ENCODE measurements around the gene MMS22L.
"Not testable (repeated sequence)": the region's sequence is repeated elsewhere in the genome, so short reads cannot be mapped to it uniquely, and the experiment has no call there.

The MMS22L gene

DNA sequence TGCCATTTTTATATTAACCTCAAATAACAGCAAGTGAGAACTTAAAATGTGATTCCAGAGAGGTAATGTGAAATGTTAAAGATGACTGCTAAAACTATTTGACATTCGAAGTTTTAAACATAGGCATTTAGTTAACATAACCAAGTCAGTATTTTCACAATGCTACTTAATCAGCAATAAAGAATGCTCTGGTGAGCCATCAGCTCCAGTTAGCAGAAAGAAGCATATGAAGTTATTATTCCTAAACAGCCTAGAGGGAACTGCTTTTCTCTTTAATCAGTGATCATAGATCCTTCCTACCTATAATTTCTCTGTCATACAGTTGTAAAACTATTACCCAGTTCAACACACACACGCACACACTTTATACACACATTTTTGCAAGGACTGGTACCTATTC is 60.1 kb downstream of the MMS22L start:
- DNase-seq (ENCODE audit: low spot score): peak; percentile 10

DNA sequence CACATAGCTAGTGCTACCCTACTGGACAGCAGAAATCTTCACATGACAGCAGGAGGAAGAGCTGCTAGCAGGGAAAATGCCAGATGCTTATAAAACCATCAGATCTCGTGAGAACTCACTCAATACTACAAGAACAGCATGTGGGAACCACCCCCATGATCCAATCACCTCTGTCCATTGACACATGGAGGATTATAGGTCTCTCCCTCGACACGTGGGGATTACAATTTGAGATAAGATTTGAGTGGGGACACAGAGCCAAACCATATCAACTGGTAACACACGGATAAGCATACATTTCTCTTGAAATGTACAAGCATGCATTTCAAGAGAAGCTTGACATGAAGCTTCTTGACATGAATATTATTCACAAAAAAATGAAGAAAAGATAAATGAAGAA is 64.1 kb downstream of the MMS22L start:
- no peak for DNase-seq (ENCODE audit: low spot score)

DNA sequence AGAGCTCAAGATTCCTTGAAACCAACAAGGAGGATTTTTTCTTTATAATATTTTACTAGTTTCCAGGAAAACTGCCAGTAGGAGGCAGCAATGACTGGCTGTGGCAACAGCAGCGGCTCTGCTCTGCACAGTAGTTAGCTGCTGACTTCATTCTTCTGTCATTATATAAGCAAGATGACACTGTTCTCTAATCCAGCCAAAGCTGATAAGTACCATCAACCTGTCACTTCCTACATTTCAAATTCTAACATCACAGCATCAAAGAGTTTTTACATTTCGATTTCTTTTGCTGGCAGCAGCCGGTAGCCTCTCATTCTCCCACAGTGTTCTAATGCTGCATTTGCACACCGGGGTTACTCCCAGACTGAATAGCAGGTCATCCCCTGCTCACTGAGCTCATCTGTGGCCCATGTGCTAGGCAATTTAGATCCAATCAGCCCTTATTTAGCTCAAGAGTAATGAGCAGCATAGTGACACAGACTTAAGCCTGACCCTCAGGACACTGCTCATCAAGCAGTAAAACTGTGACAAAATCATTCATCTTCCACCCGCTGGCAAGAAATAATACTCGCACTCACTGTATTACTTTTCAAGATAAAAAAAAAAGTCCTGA is 67.8 kb downstream of the MMS22L start:
- peak; percentile 82 for DNase-seq (ENCODE audit: low spot score)

DNA sequence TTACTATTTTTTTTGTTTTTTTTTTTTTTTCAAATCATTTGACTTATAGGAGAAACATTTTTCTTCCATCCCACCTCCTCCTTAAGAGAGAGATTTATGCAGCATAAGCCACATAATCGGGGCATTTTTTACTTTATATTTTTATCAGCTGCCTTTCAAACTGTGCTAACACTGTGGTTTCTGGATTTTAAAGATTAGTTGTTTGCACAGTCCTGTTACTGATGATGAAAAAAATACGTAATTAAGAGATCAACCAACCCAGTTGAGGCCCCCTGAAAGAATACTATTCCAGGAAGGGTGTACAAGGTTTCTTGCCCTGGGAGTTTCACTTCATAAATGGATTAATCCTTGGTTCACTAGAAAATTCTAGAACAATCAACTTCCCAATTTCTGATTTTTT is 68.3 kb downstream of the MMS22L start:
- DNase-seq (ENCODE audit: low spot score): no peak

DNA sequence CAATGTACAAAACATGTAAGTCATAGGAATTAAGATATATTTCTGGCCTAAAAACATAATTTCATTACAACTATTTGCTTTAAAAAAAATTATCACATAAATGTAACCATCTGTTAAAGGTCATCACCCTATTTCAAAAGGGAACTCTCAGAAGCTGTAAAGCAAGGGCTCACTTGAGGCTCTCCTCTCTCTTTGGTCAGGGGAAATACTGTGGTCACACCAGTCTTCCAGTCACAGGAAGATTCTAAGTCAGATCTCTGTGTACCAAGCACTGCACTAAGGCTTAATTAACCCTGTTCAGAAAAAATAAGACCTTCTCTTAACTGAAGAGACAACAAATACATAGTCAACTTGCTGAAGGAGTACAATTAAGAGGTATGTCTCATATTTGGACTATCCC is 75.6 kb downstream of the MMS22L start:
- DNase-seq (ENCODE audit: low spot score): no peak

DNA sequence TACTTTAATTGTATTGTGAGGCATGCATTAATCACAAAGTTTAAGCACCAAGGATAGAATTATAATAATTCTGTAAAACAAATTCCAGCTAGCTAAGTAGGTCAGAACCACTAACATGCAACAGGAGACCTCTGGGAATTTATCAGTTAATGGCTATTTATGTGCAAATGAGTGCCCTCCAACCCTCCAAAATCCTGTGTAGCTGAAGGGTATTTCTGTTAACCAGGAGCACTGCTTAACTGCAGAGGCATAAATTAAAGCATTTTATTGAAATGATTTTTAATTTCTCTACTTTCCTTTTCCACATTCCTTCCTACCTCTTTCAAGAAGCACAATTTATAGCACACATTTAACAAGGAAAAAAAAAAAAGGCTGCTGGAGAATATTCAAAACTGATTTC is 77.0 kb downstream of the MMS22L start:
- DNase-seq (ENCODE audit: low spot score): no peak

DNA sequence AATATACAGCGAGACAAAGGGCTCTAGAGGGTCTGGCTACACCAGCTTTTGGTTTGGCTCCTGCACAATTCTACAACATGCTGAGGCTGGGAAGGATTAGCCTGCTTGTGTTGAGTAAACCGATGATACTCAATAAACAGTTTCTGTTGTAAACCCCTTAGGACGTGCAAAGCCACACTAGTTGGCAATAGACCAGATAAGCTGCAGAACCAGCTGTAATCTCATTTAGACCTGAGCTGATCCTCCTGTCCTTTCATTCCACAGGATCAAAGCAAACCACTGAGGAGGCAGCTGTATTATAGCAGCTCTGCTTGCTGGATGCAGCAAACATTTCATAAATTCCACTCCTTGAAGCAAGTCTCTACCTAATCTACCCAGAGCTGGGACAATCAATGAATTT is 79.7 kb downstream of the MMS22L start:
- DNase-seq (ENCODE audit: low spot score): no peak

DNA sequence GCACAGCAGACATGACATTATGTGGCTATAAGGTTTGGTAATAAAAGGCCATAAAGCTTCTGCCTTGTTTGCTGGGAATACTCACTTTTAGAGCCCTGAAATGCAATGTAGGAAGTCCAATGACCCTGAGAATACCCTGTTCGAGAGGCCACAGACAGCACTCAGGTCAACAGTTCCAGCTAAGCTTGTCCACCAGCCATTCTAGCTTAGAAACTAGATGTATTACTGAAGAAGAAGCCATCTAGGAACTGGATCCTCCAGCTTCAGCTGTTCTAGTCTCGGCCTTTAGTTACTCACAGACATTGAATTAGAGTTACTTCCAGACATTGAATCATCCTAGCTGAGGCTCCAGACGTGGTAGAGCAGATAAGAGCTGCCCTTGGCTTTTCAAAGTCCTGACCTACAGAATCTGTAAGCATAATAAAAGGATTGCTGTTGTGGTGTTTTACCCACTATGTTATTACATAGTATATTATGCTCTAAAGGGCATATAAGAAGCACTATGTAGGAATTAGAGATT is 84.9 kb downstream of the MMS22L start:
- DNase-seq (ENCODE audit: low spot score): no peak

DNA sequence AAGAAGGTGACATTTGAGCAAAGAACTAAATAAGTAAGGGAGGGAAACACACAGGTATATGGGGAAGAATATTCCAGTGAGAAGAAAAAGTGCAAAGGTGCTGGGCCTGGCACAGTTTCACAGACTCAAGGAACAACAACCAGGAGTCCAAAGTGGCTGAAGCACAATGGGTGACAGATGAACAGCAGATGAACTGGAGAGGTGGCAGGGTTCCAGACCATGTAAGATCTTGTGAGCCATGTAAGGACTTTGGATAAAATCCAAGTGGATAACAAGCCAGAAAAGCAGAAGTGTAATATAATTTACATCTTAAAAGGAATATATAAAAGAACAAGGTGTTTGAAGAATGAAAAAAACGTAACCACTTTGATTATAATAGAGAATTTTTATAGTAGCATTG is 87.9 kb downstream of the MMS22L start:
- no peak for DNase-seq (ENCODE audit: low spot score)

DNA sequence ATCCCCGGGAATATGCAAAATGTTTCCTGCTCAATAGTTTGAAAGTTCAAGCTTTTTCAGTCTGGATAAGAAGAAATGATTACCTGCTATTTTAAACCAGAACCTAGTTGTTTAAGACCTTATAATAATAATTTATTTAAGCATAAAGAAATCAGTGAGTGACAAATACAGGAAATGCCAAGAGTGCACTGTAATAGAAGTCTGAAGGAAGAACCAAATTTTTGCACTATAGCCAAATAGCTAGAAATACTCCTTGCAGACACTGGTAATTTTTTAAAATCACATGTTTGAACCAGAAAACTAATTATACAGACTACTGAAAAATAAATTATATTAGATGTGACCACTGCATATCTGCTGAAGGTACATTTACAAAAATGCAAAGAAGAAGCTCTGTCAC is 93.2 kb downstream of the MMS22L start:
- DNase-seq (ENCODE audit: low spot score): peak; percentile 54

DNA sequence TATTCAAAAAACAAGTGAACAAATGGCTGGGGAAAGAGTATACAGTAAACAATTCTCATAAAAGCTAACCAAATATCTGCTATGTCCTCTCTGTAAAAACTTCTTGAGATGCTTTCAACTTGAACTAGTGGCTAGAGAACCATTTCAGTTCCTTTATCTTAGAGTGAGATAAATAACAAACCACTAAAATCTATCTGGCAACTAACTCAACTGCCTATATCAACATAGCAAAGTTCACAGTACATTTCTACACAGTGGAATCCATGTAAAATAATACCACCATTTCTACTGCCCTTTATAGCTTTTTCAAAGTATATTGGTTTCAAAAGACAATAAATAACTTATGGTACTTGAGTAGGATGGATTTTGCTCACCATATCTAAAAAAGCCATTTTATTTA is 95.1 kb downstream of the MMS22L start:
- no peak for DNase-seq (ENCODE audit: low spot score)

DNA sequence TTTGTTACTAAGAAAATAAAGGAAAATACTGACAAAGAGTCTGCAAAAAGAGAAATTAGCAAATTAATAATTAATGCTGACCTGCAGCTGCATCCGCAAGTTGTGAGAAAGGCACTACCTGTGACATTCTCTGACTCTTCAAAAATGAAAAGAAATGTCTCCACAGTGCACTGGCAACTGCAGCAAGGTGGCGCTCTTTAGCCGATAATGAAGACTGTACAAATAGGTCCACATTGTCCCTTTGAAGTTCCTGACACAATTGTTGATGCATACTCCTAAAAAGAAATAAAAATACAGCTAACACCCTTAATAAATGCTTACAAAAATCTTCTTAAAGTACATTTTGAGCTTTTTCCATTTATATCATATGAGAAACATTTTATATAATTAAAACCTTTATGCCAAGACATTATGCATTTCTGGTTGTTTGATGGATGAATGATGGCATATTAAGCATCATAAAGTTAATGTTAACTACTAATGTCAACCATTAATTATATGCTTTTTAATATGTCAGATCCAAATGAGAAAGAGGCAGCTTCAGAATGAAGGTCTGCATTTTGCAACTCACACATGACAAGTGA is 96.5 kb downstream of the MMS22L start:
- peak; percentile 63 for DNase-seq (ENCODE audit: low spot score)

DNA sequence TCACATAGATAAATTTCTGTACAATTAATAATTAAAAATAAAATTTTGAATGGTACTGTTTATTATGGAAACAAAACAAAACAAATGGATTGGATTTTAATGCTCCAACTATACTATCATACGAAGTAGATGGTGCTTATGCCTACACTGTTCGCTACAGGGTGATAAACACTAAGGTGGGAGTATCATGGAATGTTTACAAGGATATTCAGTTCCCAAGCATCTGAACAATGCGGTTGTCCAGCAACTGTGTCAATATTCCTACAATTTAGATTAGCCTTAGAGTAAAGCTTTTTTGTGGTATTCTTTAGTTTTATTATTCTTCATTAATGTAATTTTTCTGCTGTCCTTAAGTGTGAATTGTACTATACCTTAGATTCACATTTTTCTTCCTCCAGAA is 105.1 kb downstream of the MMS22L start:
- no peak for DNase-seq (ENCODE audit: low spot score)

DNA sequence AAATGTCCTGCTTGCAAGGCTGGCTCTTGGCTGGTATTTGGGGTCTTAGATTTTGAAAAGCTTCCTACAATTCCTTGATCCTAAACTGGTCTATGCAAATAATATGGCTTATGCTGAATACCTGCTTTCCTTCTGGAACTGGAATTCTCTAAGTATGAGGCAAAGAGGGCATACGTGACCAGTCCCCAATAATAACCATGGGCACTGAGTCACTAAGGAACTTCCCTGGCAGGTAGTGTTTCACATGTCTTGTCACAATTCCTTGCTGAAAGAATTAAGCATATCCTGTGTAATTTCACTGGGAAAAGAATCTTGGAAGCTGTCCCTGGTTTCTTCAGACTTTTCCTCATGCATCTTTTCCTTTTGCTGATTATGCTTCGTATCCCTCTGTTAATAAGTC is 106.5 kb downstream of the MMS22L start:
- no peak for DNase-seq (ENCODE audit: low spot score)

DNA sequence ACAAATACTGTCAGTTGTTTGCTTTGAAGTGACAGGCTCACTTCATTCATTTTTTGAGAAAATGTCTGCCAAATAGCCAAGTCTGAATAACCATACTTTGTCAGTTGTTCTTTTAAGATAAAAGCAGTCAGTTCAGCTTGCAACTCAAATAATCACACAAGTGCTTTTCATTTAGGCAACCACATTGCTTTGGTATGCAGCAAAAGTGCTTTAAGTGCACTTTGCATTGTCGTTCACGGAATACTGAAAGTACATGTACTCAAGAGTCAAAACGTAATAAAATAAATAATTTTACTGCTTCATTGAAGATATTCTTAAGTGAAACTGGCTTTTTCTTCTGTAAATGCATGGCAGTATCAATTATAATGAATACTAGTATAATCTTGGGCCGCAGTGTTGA is 107.2 kb downstream of the MMS22L start:
- DNase-seq (ENCODE audit: low spot score): no peak

DNA sequence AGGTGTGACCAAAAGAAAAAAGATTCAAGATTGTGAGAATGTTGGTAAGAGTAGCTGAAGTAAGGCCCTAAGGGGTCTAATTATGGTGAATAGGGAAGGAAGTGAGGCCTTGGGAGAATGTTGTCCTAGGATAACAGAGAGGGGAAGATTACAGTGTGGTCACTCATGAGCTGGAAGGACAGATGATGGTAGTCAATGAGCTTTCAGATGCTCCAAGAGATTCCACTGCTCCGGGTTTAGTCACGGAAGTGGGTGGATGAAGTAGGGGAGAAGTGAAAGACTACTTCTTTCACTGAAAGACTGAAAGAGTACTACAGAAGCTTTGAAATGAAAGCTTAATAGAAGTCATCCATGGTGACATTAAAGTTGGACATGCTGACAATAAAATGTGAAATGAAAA is 108.5 kb downstream of the MMS22L start:
- DNase-seq (ENCODE audit: low spot score): no peak

DNA sequence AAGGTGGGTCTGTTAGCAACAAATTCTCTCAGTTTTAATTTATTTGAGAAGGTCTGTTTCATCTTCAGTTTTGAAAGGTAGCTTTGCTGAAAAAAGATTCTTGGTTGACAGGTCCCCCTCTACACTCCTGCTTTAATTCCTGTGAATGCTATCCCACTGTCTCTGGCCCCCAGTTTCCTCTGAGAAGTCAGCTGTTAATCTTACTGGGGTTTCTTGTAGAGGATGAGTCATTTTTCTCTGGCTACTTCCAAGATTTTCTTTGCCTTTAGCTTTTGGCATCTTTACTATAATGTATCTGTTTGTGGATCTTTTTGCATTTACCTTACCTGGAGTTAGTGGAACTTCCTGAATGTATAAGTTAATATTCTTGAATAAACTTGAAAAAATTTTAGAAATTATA is 122.7 kb downstream of the MMS22L start:
- DNase-seq (ENCODE audit: low spot score): no peak

DNA sequence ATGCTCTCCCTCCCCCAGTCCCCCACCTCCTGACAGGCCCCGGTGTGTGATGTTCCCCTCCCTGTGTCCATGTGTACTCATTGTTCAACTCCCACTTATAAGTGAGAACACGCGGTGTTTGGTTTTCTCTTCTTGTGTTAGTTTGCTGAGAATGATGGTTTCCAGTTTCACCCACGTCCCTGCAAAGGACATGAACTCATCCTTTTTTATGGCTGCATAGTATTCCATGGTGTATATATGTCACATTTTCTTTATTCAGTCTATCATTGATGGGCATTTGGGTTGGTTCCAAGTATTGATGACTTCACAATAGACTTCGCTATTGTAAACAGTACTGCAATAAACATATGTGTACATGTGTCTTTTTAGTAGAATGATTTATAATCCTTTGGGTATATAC is 127.6 kb downstream of the MMS22L start:
- not testable (repeated sequence) for DNase-seq (ENCODE audit: low spot score)

DNA sequence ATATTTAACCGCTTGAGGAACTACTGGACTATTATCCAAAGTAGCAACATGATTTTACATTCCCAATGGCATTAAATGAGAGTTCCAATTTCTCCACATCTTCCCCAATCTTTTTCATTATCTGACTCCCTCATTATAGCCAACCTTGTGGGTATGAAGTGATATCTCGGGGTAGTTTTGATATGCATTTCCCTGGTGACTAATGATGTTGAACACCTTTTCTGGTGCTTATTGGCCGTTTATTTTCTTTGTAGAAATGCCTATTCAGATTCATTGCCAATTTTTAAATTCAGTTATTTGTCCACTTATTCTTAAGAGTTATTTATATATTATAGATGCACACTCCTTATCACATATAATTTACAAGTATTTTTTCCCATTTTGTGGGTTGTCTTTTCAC is 129.0 kb downstream of the MMS22L start:
- DNase-seq (ENCODE audit: low spot score): no peak

DNA sequence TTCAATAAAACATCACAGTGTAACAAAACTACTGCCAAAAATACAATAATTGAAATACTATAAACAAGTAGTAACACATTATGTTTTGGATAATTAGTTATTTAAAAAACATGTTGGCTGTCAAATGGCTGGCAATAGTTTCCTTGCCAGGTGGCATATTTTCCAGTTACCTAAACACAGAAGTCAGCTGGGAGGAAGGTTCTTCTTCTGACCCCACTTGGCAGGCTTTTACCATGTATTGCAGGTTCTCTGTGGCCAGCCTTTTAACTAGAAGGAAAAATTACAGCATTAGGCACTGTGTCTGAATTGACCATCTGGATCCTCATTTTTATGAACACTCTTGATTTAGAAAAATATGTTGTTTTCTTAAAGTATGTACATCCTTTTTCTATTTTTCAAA is 131.4 kb downstream of the MMS22L start:
- no peak for DNase-seq (ENCODE audit: low spot score)

DNA sequence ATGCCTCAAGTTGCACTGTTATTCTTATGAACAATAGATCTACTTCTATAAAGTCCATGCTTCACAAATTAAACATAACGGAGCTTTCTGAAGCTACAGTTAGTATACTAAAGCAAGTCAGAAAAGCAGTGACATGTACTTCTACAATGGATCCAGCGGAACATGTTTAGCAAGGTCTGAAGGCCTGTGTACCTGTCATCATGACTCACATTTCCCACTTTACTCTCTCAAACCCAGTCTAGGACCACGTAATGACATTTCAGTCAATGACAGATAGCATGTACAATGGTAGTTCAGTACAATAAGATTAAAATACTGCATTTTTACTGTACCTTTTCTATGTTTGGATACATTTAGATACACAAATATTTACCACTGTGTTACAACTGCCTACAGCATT is 132.1 kb downstream of the MMS22L start:
- DNase-seq (ENCODE audit: low spot score): no peak

DNA sequence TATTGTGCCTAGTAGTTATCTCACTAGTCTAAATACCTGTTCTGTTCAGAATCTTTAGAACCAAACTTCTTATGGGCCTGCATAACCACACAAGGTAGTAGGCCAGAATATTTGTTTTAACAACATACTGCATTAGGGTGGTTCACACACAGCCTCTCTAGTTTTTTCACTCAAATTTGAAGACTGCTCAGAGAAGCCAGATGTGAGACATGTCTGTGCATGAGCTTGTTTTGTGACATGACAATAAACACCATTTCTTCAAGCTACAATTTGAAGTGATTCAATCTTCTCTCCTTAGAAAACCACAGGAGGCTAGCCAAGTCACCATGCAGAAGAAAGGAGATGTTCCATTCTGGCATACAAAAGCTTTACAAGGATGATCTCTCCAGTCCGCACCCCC is 135.6 kb downstream of the MMS22L start:
- no peak for DNase-seq (ENCODE audit: low spot score)

DNA sequence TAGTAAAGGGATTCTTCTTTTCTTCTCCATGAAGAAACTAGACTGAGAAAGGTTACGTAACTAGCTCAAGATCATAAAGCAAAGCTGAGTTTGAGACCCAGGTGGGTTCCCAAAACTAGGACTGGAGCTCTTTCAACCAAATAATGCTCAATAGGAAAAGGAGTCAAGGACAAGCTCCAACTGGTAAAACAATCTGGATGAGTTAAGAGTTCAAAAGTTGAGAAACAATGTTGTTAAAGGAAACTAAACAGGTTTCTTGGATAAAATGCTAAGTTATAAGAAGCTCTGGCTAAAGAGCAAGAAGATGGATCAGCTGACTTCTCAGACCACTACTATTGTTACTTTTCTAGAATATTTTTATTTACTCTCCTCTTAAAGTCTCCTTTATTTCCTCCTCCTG is 137.3 kb downstream of the MMS22L start:
- no peak for DNase-seq (ENCODE audit: low spot score)

DNA sequence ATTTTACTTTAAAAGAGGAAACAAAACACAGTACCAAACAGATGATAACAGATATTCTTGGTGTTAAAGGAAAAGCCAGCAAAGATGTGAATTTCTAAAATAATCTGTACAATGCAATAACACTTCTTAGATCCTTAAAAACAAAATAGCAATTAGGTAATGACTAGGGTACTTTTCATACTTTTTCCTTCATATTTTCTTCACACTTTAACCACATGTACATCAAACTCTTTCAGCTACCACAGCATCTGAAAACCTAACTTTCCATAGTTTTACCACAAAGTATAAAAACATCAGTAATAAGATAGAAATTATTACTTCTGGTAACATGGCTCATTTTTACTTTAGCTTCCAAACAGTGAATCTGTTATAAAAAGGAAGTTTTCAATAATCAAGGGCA is 141.3 kb downstream of the MMS22L start:
- no peak for DNase-seq (ENCODE audit: low spot score)

Measured in AG20443 (cell line).